Measurements from ENCODE around the gene TRIM15.
"Not testable (repeated sequence)": the region's sequence is repeated elsewhere in the genome, so short reads cannot be mapped to it uniquely, and the experiment has no call there.

The TRIM15 gene

GRCh38 chr6:30163090-30163917 lies at the start of gene TRIM15:
TRIM15 (plus strand) TSS chr6:30163546; CDS start chr6:30163685, 139 bp downstream.
- DNase-seq: no peak

- no peak for DNase-seq
Observed at GRCh38 chr6:30113841-30114240, 49.5 kb upstream of the TRIM15 start.

- DNase-seq: no peak
Observed at GRCh38 chr6:30116724-30117123, 46.6 kb upstream of the TRIM15 start.

GRCh38 chr6:30118691-30119090 lies 44.7 kb upstream of the TRIM15 start:
- not testable (repeated sequence) for DNase-seq

- DNase-seq: no peak
Observed at GRCh38 chr6:30121446-30122366, 41.6 kb upstream of the TRIM15 start.

- no peak for DNase-seq
Observed at GRCh38 chr6:30122515-30122914, 40.8 kb upstream of the TRIM15 start.

GRCh38 chr6:30127238-30128093 lies 35.9 kb upstream of the TRIM15 start:
- no peak for DNase-seq

GRCh38 chr6:30129265-30130178 lies 33.8 kb upstream of the TRIM15 start:
- no peak for DNase-seq

- DNase-seq: no peak
Observed at GRCh38 chr6:30130179-30130679, 33.1 kb upstream of the TRIM15 start.

- peak; percentile 67 for DNase-seq
Observed at GRCh38 chr6:30130887-30131862, 32.2 kb upstream of the TRIM15 start.

- no peak for DNase-seq
Observed at GRCh38 chr6:30131947-30132497, 31.3 kb upstream of the TRIM15 start.

GRCh38 chr6:30135147-30135546 lies 28.2 kb upstream of the TRIM15 start:
- no peak for DNase-seq

- DNase-seq: no peak
Observed at GRCh38 chr6:30135757-30136156, 27.6 kb upstream of the TRIM15 start, which contains the start of gene TRIM40. TRIM40 (plus strand) TSS chr6:30136140; CDS start chr6:30137037, 897 bp downstream.

- no peak for DNase-seq
Observed at GRCh38 chr6:30136570-30137286, 26.6 kb upstream of the TRIM15 start.

- DNase-seq: not testable (repeated sequence)
Observed at GRCh38 chr6:30140240-30140639, 23.1 kb upstream of the TRIM15 start.

GRCh38 chr6:30142665-30143064 lies 20.7 kb upstream of the TRIM15 start:
- DNase-seq: no peak

- DNase-seq: no peak
Observed at GRCh38 chr6:30143780-30144179, 19.6 kb upstream of the TRIM15 start.

- no peak for DNase-seq
Observed at GRCh38 chr6:30144811-30145210, 18.5 kb upstream of the TRIM15 start.

- peak; percentile 32 for DNase-seq
Observed at GRCh38 chr6:30145818-30146217, 17.5 kb upstream of the TRIM15 start.

All from DMS 273 treated with DMSO at 0.1 percent for 48 hours (cell line).